GM10266 (cell line): ENCODE results near the gene SHLD2.
"Not testable (repeated sequence)": the region's sequence is repeated elsewhere in the genome, so short reads cannot be mapped to it uniquely, and the experiment has no call there.

Source experiments
- DNase-seq: peaks from one replicate; pipeline ENCODE4 v3.0.0; 2012; ENCODE audit errors: extremely low spot score

The SHLD2 gene

DNA sequence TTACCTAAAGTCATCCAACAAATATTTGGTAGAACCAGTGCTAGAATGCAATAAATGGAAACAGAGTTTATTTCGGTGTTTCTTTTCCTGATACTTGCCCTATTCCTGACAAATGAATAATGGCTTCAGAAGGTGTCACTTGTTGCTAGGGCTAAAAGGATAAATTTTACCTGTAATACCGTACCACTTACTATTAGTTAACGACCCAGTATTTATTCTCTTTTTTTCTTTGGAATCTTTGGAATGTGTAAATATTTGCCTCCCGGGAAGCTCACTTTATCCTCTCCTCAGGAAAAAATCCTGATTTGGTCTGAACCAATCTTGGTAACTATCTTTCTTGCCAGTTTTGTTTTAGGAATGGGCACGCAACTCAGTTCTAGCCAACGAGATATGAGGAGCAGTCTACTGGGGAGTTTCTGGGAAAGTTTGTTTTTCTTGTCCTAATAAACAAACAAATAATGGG, 144.4 kb downstream of the SHLD2 start:
- DNase-seq = not testable (repeated sequence)
